ENCODE measurements around the gene ELN.
"Not testable (repeated sequence)": the region's sequence is repeated elsewhere in the genome, so short reads cannot be mapped to it uniquely, and the experiment has no call there.

ELN gene

DNA sequence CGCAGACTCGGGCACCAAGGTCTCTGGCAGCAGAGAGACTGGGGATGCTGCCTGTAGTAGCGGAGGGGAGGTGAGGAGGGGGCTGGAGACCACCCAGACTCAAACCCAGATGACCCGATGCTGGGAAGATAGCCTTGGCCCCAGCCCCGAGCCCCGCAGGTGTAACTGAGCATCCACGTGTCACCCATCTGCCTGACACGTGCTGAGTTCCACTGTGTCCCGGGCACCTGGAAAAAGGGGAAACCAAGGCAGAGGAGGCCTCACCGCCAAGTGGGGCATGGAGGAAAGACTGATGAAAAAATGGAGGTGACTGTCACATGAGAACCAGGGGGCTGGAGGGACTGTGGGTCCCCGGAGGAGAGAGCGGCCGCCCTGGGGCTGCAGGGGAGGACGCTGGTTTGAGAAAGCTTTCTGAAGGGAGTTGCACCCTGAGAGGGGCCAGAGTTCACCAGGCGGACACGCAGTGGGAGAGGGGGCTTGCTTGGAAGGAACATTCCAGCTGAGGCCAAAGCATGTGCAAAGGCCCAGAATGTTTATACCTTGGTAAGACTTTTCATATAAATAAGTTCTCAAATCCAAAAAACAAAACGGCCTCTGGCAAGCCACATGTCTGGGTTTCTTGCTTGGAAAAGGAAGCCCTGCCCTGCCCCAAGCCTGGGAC is 27.4 kb upstream of the ELN start:
- DNase-seq (ENCODE audit: low spot score): no peak

DNA sequence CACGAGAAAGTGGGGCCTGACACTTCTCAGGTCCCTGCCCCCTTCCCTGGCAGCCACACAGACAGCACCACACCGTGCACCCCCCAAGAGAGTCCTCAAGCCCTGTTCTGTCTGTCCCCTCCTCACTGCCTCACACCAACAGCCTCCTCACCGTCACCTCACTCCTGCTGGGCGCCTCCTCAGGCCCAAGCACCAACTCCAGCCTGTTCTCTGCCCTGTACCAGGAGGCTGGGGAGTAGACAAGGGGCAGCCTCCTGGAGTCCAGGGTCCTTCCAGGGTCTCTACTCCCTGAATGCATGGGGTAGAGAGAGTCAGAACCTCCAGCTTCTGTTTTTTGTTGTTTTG is 26.9 kb upstream of the ELN start:
- DNase-seq (ENCODE audit: low spot score): no peak

DNA sequence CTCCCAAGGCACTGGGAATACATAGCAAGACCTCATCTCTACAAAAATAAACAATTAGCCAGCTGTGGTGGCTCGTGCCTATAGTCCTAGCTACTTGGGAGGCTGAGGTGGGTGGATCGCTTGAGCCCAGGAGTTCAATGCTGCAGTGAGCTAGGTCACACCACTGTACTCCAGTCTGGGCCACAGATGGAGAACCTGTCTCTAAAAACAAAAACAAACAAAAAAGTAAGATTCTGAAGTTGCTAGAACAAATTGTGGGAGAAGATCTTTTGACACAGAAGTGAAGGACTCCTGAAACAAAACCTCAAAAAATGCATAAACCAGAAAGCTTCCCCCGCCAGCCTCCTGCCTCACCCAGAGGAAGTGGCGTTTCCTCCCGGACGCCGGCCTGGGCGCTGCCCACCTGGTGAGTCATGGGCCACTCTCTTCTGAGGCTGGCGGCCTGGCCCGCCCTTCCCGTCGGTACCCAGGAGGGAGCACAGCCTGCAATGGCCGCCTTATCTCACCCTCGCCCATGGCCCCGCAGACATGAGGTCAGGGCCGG is 25.4 kb upstream of the ELN start:
- DNase-seq (ENCODE audit: low spot score): no peak

DNA sequence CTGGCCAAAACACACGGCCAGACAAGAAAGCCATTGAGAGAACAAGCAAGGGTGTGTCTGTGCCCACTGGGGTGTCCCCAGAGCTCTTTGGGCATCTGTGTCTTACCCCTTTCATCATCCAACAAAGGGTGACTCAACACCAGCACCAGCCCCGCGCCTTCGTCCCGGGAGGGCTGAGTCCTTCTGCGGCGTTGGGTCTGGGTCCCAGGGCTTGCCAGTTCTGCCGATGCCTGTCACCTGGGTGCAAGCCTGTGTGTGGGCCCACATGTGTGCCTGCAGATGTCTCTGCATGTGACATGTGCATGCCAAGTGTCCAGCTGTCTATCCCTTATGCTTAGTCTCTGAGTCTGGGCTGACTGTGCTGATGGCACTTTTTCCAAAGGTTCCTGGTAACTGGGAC is 24.4 kb upstream of the ELN start:
- no peak for DNase-seq (ENCODE audit: low spot score)

DNA sequence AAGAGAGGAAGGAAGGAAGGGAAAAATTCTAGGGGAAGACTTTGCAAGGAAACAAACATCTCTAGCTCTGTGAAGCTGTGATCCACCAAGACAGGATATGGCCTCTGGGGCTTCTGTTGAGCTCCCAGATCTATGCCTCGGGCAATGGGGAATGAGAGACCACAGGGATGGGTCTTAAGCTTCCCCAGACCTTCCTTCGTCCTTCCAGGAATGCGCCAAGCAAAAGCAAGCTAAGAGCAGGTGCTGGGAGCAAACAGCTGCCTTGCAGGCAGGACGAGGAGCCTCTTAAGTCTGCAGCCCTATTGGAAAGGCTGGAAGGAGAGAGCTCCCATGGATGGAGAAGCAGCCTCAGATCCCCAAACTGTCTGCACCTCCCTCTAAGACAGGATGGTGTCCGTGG is 21.9 kb upstream of the ELN start:
- no peak for DNase-seq (ENCODE audit: low spot score)

DNA sequence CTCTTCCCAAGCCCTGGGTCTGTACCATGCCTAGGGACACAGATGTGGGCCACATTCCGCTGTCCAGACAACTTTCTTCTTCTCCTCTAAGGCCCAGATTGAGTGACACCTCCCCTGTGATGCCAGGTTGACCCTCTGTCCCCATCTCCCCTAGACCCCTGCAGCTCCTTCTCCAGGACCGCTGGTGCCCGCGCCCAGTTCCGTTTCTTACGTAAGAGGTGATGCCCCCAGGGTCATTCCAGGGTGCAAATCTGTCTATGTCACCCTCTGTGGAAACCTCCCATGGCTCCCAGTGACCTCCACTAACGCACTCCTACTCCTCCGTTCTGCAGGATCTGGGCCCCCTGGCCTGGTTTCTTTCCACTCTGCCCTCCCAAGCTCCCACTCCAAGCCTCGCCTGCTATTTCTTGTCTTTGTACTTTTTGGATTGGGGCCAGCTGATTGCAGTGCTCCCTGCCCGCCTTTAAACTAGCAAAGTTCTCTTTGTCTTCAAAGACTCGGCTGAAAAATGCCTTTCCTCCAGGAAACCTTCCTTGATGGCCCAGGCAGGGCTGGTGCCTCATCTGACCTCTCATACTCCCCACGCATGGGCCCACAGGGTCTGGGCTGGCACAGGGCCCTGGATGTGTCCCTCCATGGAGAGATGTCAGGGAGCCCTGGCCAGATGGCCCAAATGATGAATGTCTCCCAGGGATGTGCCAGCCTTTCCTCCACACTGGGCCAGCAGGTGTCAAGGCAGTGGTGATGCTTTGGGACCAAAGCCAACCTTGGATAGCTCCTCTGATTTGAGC is 21.3 kb upstream of the ELN start:
- DNase-seq (ENCODE audit: low spot score): no peak

DNA sequence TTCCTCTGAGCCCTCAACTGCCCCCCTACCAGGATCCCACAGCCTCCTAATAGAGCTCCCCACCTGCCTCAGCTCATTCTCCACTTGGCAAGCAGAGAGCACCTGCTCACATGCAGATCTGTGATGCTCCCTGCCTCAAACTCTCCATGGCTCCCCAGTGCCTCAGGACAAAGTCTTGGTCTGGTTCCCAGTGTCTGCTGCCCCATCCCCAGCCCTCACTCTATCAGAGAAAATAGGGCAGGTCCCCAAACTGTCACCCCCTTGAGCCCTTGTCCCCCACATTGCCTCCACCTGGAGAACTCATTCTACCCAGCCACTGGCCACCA is 20.8 kb upstream of the ELN start:
- no peak for DNase-seq (ENCODE audit: low spot score)

DNA sequence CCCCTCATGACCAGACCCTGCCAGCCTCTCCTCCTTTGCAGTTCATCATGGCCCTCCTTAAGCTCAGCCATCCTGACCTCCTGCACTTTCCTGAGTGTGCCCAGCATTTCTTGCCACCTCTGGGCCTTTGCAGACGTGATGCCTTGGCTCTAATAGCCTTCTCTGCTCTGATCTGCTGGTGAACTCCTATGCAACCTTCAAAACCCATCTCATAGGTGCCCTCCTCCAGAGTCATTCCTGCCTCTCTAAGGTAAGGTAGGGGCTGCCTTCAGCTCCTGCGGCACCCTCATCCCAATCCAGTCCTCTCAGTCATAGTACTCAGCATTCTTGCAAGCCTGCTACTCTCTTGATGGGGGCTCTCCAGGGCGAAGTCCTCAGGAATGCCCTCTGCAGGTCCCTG is 19.3 kb upstream of the ELN start:
- no peak for DNase-seq (ENCODE audit: low spot score)

DNA sequence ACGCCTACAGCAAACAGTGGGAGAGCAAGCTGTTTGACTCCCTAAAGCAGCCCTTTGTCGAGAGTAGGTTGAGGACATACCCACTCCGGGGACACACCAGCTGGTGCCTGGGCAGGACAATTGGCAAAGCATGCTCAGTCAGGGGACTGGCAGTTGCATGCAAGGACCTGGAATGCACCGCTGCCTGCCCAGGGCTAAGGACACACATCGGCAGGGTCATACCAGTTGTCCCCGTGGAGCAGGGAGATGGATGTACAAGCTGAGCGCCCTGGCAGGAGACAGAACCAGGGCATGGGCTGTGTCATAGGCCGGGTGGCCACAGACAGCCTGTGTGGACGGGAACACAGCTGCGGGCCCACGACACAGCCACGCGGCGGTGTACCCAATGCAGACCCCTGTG is 18.3 kb upstream of the ELN start:
- no peak for DNase-seq (ENCODE audit: low spot score)

DNA sequence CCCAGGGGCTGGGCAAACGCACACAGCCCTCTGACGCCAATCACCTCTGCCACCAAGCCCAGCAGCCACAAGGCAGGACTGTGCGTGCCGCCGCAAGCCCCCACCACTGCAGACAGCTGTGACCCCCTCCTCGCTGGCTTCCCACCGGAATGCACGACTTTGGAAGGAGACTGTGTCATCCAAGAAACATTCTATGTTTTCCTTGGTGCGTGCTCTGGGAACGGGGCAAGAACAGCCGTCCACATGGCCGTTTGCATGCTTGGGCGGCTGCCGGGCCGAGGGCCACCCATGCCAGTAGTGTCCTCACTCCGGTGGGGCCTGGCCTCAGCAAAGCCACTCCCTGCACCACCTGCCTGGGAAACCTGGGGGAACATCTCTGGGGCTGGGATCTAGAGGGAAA is 17.6 kb upstream of the ELN start:
- DNase-seq (ENCODE audit: low spot score): no peak

DNA sequence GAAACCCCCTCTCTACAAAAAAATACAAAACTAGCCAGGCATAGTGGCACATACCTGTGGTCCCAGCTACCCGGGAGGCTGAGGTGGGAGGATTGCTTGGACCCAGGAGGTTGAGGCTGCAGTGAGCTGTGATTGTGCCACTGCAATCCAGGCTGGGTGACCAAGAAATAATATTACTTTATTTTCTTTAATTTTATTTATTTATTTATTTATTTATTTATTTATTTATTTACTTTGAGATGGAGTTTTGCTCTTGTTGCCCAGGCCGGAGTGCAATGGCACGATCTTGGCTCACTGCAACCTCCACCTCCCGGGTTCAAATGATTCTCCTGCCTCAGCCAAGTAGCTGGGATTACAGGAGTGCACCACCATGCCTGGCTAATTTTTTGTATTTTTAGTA is 16.6 kb upstream of the ELN start:
- DNase-seq (ENCODE audit: low spot score): not testable (repeated sequence)

DNA sequence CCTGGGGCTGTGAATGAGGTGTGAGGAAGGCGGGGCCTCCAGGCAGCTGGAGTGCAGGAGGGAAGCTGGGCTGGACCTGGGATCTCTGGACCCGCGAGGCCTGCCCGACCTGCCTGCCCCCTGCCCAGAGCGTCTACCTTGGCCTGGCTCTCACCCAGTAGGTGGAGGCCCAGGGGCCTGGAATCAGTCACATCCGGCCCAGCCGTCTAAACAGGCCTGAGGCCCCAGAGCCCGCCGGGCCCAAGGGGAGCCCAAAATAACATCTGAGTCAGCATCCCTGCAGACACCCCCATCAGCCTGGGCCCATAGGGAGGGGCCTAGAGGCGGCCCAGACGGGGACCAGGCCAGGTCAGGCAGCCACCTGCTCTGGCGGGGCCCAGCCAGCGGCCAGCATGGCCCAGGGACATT is 15.1 kb upstream of the ELN start:
- DNase-seq (ENCODE audit: low spot score): no peak

DNA sequence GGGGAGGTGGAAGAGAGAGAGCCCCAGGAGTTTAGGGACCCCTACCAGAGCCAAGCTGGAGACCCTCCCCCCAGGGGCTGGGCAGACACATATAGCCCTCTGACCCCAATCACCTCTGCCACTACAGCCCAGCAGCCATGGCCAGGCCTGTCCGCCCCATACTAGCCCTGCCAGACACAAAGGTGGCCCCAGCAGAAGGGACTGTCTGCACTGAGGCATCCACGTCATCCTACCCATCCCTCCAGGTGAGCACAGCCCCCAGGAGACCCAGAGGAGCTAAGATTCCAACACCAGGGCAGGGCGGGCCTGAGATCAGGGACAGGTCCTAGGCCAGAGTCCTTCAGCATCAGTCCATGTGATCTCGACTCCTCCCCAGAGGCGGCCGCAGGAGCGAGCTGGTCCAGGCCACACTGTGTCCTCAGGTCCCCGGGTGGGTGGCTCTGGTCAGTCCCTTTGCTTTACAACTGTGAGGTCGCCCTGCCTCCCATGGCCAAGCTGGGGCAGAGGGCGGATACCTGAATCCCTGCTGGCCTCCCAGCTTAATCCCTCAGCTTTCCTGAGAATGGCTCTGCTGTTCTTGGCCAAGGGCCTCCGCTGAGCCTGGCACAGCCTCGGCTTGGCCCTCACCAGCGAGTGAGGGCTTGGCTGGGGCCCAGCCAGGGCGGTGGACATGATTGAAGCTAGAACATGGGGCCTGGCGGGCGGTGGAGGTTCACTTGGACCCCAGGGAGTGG is 14.3 kb upstream of the ELN start:
- peak; percentile 65 for DNase-seq (ENCODE audit: low spot score)

DNA sequence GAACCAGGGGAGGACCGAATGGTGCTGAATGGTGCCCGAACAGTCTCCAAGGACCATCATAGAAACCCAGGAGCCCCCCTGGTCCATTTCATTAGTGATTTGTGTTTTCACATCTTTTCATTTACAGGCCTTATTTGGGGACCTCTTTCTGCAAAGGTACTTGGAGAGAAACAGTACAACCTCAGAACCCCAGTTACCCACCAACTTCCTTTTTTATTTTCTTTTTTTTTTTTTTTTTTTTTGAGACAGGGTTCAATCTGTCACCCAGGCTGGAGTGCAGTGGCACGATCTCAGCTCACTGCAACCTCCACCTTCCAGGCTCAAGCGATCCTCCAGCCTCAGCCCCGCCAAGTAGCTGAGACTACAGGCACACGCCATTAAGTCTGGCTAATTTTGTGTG is 13.0 kb upstream of the ELN start:
- DNase-seq (ENCODE audit: low spot score): no peak

DNA sequence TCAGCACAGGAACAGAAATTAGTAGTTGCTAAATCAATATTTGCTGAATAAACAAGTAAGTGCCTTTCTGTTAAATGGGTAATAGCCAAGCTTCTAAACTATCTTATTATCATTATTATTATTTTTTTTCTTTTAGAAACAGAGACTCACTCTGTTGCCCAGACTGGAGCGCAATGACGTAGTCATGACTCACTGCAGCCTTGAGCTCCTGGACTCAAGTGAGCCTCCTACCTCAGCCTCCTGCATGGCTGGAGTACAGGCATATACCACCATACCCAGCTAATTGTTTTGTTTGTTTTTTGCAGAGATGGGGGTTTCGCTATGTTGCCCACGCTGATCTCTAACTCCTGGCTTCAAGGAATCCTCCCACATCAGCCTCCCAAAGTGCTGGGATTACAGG is 12.3 kb upstream of the ELN start:
- no peak for DNase-seq (ENCODE audit: low spot score)

DNA sequence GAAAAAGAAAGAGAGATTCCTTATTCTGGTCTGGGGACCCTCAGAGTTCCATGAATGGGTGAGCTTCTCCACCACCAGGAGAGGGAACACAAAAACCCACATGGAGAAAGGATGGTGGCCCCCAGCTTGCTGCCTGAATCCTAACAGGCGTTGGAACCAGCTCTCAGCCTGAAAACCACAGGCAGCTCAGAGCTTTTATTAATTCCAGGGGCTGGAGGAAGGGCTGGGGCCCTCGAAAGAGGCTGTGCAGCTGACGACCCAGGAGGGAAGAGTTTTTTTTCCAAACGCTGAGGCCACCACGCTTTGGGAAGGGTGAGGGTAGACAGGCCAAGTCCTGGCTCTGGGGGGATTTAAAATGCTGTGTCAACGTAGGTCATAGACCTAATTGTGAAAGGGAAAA is 10.8 kb upstream of the ELN start:
- DNase-seq (ENCODE audit: low spot score): no peak

DNA sequence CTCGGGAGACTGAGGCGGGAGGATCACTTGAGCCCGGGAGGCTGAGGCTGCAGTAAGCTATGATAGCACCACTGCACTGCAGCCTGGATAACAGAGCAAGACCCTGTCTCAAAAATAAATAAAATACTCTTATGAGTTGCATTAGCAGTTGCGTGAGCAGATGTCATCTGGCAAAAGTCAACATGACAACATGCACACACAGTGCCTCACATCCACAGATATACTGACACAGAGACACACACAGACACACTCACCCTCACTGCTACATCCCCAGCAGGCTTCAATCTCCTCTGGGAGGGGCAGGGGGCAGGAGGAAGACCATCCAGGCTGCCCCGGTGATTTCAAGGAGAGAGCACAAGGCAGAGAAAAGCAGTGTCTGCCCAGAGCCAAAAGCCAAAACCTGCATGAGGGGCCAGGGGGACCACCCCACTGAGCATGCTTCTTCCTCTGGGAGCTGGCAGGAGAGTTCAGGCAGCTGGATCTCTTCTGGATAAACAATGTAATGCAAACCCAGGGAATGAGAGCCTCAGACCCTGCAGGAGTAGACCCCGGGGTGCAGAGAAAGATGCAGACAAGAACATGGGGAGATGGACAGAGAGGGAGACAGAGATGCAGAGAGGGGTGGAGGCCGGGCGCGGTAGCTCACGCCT is 9.6 kb upstream of the ELN start:
- no peak for DNase-seq (ENCODE audit: low spot score)

DNA sequence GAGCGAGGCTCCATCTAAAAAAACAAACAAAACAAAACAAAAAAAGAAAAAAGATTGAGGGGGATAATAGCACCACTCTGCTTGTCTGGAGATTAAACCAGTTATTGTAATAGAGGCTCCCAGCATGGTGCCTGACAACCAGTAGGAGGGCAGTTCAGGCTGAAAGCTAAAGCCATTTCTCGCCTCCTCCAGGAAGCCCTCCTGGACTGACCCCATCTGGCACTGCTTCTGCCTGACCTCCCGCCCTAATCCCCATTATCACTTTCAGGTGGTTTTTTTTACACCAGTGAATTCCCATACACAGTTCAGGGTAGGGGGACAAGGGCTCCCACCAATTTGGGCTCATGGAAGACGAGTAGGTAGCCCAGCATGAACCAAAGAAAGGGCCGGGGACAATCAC is 8.8 kb upstream of the ELN start:
- no peak for DNase-seq (ENCODE audit: low spot score)

DNA sequence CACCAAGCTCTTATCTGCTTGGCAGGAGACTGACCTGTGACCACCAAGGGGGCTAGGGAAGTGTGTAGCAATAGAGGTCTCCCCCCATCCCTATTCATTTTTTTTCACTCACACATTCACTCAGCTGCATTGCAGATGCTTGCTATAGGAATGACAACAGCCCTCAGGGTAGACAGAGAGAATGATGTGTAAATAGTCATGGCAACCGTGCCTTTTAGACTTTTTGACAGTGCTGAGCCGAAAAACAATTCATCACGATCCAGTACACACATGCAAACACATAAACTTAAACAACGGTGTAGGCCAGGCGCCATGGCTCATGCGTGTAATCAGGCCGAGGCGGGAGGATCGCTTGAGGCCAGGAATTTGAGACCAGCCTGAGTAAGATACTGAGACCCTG is 7.6 kb upstream of the ELN start:
- no peak for DNase-seq (ENCODE audit: low spot score)

DNA sequence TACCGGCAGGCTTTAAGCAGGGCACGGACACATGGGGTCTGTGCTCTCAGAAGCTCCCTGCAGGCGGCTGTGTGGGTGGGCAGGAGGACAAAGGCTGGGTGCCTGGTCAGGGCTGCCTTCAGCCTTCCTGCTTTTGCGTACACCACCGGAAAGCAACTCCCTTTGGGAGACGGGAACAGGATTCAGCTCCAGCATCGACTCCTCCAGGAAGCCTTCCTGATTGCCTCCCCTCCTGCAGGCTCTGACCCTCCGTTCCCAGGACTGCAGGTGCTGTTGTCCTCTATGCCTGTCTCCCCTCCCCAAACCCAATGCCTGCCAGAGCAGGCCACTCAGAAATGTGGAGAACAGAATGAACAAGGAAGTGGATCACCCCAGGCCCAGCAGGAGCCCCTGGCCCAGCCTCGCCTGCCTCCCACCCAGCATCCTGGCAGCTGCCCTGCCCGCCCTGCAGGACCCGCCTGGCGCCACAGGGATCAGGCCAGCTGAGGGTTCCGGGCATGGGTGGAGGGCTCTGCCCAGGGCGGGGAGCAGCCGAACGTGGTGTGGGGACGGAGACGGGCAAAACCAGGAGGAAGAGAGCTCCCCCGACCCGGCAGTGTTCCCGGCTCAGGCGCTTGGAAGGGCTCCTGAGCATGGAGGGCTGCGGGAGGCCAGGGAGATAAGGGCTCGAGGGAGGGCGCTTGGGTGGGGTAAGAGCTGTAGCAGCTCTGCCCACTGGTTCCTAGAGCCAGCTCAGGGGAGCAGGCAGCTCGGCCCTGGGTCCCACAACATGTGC is 6.2 kb upstream of the ELN start:
- DNase-seq (ENCODE audit: low spot score): no peak

DNA sequence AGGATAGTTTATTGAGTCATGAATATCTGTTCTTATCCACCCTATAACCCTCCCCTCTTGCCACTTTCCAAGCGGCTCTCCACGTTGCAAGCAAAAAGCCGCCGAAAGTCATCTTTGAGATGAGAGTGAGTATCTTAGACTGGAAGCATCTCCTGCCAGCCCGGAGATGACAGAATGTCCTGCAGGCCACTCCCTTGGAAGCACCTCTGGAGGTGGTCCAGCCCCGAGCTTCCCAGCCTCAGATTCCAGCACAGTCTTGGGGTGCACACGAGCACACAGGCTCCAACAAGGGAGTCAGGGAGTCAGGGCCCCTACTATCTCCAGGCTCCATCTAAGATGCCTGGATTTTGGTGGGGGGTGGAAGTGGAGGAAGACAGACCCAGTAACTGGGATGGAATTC is 5.5 kb upstream of the ELN start:
- DNase-seq (ENCODE audit: low spot score): no peak

DNA sequence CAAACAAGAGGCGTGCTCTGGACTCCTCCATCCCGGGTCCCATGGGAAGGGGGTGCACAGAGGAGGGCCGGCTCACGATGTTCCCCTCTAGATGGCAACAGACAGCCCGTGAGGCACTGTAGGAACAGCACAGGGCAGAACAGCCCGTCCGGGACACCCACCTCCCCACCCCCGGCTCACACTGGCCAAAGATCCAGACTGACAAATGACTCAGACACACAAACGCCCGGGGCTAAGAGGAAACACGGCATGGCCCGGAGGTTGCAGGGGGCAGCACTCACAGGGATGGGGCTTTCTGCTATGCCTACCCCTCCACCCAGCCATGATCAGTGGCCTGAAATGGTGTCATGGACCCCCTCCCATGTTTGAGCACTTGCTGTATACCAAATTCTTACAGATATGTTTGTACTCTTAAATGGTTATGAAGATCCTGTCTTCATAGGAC is 4.9 kb upstream of the ELN start:
- no peak for DNase-seq (ENCODE audit: low spot score)

Data from globus pallidus (tissue), 1 donor.